AG08395 (cell line): Measurements from ENCODE around the gene GNAI1.

Experiments used
- DNase-seq: peaks from one replicate; pipeline ENCODE4 v3.0.0; 2012; ENCODE audit warnings: mixed read lengths, low spot score

Gene GNAI1

DNA sequence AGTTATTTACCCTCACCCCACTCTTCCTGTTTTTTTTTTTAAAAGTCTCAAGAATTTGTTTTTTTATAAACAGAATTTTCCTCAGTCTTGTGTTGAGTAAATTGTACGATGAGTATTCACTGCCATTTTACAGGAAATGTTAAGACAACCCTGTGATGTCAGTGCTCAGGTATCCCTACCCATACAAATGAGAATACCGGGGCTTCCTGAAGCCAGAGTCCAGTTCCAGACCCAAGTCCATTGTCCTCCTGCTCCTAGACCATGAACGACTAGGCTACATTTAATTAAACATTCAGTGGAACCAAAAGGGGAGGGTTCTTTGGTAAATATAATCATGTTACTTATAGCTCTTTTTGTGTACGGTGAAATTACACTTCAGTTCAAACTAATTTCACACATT lies 79.2 kb downstream of the GNAI1 start:
- DNase-seq: no peak

DNA sequence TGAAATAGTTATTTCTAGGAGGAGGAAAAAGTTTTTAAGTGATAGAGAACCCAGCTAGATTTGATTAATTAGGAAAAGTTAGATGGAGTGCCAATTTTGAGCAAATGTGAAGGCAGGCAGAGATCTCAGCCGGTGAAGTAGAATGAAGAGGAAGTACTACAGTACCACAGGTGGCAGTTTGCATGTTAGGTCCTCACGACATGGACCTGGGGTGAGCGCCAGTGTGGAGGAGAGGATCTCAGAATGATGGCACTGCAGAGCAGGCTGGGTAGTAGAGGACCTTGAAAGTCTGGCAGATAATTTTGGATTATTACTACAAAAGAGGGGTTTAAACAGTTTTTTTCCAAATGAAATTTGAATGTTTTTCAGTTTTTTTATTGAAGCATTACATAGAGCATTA lies 81.1 kb downstream of the GNAI1 start:
- no peak for DNase-seq

- DNase-seq: no peak
Measured at GRCh38 chr7:80216996-80217842, 82.6 kb downstream of the GNAI1 start.

- peak; percentile 59 for DNase-seq
Measured at GRCh38 chr7:80218723-80219122, 84.1 kb downstream of the GNAI1 start.

DNA sequence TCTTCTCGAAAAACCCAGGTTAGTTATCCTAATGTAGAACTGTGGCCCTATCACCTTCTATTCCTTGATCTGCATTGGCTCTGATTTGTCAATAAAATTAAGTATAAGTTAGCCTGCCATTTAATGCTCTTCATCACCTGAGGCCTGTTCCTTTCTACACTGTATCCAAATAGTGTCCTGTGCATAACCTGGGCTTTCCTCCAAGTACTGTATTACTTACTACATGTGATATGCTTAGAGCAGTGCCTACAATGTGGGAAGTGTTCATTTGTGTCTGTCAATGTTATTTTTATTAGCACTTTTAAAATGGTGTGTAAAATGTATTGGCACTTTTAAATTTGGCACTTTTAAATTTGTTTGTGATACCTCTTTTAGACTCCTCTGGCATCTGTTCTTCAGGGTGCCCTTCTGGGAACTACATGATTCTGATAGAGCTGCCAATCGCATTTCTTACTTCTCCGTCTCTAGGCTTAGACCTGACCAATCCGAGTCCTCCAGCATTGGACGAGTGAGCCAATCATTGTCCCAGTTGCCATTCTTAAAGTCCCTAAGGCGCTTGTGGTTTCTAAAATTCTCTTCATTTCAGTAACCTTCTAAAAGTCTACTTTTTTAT lies 85.5 kb downstream of the GNAI1 start:
- no peak for DNase-seq

DNA sequence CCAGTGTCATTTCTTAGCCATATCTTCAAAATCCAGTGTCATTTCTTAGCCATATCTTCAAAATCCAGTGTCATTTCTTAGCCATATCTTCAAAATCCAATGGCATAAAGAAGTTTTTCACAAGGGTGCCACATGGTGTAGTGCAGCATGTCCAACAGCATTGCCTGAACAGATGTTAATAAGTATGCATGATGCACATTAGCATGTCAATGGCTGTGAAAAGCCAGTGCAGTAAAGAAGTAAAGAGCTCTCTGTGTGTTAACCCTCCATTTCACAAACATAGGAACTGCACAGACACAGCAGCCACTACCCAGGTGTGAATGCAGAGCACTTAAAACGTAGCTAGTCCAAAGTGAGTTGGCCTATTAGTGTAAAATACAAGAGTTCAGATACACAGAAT lies 89.8 kb downstream of the GNAI1 start:
- DNase-seq: no peak

DNA sequence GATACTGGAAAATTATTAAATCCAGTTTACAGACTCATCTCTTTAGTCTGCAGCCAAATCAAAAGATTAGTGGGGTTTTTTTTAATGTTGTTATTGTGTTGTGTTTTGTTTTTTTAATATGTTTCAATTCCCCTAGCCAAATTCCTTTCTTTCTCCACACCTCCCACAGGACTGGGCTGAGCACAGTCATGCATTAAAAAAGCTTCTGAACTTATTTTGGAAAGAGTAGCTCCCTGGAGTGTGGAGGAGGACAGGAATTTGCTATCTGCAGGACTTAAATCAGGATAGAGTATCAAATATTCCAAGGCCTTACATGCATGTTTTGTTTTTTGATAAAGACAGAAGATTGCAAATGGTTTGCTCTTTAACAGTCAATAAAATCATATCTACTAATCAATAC lies 90.7 kb downstream of the GNAI1 start:
- DNase-seq: peak; percentile 18

GRCh38 chr7:80226629-80227028 lies 92.0 kb downstream of the GNAI1 start:
- DNase-seq: no peak

GRCh38 chr7:80230327-80230726 lies 95.7 kb downstream of the GNAI1 start:
- no peak for DNase-seq

DNA sequence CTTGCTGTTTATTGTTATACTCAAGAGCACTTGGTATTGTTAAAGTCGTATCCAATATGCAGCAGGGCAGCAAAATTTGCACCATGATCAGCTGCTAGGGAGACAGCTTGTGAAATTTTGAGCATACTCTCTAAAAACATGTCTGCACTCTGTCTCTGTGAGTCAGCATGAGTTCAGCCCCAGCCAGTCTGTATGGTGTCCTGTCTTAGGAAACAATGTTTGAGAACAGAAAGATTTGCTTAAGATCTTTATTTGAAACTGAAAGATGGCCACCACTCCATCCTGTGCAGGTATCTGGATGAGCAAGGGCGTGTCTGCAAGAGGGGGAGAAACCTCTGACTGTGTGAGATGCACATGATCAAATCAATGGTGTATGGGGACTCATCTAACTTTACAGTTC lies 97.1 kb downstream of the GNAI1 start:
- DNase-seq: peak; percentile 58

- no peak for DNase-seq
Measured at GRCh38 chr7:80232979-80233724, 98.5 kb downstream of the GNAI1 start.

- DNase-seq: no peak
Measured at GRCh38 chr7:80235334-80235733, 100.7 kb downstream of the GNAI1 start.

GRCh38 chr7:80236681-80237080 lies 102.0 kb downstream of the GNAI1 start:
- no peak for DNase-seq

GRCh38 chr7:80240265-80241025 lies 105.8 kb downstream of the GNAI1 start:
- DNase-seq: no peak

DNA sequence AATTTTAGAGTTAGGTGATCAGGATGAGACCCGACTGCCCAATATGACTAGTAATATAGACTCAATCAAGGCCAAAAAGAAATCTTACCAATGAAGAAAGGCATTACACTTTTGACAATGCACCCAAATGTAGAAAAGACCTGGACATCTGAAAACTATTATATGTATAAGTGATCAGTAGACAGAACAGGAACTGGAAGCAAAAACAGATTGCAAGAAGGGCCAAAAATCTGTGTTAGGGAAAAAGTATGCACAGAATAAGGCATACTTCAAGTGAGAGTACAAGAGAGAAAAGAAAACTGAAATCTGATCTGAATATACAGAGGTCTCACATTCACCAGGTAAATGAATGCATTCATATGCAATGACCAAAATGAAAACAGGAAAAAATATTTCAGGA lies 107.0 kb downstream of the GNAI1 start:
- DNase-seq: no peak

- no peak for DNase-seq
Measured at GRCh38 chr7:80243425-80243824, 108.8 kb downstream of the GNAI1 start.

GRCh38 chr7:80244206-80244916 lies 109.7 kb downstream of the GNAI1 start:
- no peak for DNase-seq

GRCh38 chr7:80247144-80247543 lies 112.5 kb downstream of the GNAI1 start:
- DNase-seq: peak; percentile 46

- DNase-seq: no peak
Measured at GRCh38 chr7:80247891-80248290, 113.3 kb downstream of the GNAI1 start.

- DNase-seq: no peak
Measured at GRCh38 chr7:80249184-80249583, 114.6 kb downstream of the GNAI1 start.

DNA sequence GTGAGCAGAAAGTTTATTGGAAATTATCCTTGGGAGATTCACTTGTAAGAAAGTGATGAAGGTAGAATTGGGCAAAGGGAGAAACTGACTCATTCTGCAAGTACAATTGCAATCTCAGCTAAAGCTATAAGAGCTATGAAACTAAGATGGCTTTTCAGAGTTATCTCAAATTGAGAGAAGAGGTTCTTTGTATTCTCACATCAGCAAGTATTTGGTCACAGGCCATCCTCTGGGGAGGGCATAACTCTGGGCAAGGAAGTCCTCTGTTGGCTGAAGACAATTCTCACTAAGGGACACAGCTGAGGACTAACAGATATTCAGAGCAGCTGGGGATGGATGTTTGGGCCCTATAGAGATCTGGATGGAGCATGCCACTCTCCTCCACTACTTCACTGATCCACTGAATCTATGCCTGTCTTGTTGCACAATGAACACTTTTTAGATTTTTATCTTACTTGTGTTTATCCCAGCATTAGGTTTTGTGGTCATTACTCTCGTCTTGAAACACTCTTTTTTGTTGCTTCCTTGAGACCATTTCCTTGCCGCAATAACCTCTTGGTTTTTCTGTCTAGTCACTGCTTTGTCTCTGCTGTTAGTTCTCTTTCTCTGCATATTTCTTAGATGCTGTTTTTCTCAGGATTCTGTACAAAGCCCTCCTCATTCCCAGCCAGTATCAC lies 115.1 kb downstream of the GNAI1 start:
- no peak for DNase-seq
